Cardiac muscle cell (in vitro differentiated cells and primary cell): ENCODE data around the gene AP1G2. TPM values are rescaled to one million over a fixed set of nuclear protein-coding genes. Genes with fewer than 3 reads are reported as not detected.

Source experiments
- DNase-seq, 2 donors: peaks; one replicate each; pipeline versions ENCODE4 v3.0.0 to v3.0.0-alpha.2; 2010 to 2017; ENCODE audit warnings: low read depth in 1 of 2, low spot score in 1 of 2
- H3K27ac ChIP-seq: fragments of 200-600 bp; sonication (generic); 2 replicates; pipeline ENCODE4 v1.5.1; 2016
- H3K27me3 ChIP-seq: fragments of 200-600 bp; sonication (generic); 2 replicates; pipeline ENCODE4 v1.6.0; 2016; ENCODE audit warnings: control low read depth
- H3K36me3 ChIP-seq: fragments of 200-600 bp; sonication (generic); 2 replicates; pipeline ENCODE4 v1.5.1; 2016; ENCODE audit warnings: control low read depth
- H3K4me1 ChIP-seq: fragments of 200-600 bp; sonication (generic); 2 replicates; pipeline ENCODE4 v1.8.1; 2017; ENCODE audit warnings: low read depth, mild to moderate bottlenecking, mixed run types
- H3K4me3 ChIP-seq: fragments of 200-600 bp; sonication (generic); 2 replicates; pipeline ENCODE4 v1.5.1; 2016; ENCODE audit warnings: mild to moderate bottlenecking
- H3K9me3 ChIP-seq: fragments of 200-600 bp; sonication (generic); 2 replicates; pipeline ENCODE4 v1.5.1; 2017; ENCODE audit warnings: low read depth, mild to moderate bottlenecking, control low read depth
- polyA plus RNA-seq: library from polyadenylated mRNA; unstranded; fragments of >200 nt; fragmentation: Nextera tagmentation; extraction: Ambion mirVana; gene quantifications from 2 replicates; pipeline ENCODE4 v1.2.1, GENCODE V29; 2016
- total RNA-seq: library from RNA; depleted of rRNA; stranded (reverse); fragments of >200 nt; gene quantifications from 2 replicates; pipeline ENCODE4 v1.2.3, GENCODE V29; 2016
- TF ChIP-seq, protein P1 (sequence below): IDR thresholded peaks from 2 replicates; pipeline ENCODE4 v1.5.1; 2012; ENCODE audit warnings: low read depth, mild to moderate bottlenecking, low read length

AP1G2 gene
- total and polyA plus RNA-seq, 2 experiments from 2014 or later = 123 to 141 TPM

DNA sequence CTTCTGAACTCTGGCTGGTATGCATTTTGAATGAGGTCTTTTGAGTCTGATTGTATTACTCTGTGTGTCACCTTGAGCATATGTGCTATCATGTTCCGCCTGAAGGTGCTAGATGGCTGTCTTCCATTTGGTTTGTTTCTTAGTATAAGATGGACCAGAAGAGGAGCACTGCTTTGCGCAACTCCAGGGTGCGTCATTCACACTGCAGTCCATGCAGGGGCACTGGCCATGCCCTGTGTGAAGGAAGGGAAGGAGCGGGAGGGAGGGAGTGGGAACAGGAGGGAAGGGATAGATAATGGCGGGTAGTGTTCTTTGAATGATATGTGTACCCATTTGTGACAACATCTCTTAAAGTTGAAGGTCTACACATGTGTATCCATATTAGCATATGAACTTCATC lies 24.2 kb downstream of the AP1G2 start:
- TF ChIP-seq, protein P1, sequence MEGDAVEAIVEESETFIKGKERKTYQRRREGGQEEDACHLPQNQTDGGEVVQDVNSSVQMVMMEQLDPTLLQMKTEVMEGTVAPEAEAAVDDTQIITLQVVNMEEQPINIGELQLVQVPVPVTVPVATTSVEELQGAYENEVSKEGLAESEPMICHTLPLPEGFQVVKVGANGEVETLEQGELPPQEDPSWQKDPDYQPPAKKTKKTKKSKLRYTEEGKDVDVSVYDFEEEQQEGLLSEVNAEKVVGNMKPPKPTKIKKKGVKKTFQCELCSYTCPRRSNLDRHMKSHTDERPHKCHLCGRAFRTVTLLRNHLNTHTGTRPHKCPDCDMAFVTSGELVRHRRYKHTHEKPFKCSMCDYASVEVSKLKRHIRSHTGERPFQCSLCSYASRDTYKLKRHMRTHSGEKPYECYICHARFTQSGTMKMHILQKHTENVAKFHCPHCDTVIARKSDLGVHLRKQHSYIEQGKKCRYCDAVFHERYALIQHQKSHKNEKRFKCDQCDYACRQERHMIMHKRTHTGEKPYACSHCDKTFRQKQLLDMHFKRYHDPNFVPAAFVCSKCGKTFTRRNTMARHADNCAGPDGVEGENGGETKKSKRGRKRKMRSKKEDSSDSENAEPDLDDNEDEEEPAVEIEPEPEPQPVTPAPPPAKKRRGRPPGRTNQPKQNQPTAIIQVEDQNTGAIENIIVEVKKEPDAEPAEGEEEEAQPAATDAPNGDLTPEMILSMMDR = no peak
- Histone ChIP-seq H3K9me3 (no peaks in the 10 kb centered on the region), H3K36me3 (no peaks in the 10 kb centered on the region), H3K27ac (no peak overlapping the region), H3K4me1 (peaks cover 25% of the 10 kb centered on the region), H3K4me3 (no peak overlapping the region), H3K27me3 (no peaks in the 10 kb centered on the region)
- DNase-seq = no peak

DNA sequence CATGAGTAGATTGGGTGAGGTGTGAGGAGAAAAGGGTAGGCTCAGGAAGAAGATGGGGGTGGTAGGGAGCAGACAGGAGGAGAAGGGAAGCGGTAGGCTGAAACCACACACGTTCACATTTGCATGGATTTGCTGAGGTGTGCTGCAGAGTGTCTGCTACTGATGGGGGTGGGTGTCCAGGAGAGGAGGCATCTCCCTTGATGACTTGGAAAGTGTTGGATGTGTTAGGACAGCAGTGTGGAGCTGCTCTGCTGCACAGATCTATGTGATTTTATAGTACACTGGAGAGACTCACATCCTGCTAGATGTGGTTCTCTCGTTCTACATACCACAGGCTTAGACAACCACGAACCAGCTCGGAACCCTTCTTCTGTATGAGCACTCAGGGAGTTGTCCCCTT lies 25.3 kb downstream of the AP1G2 start:
- DNase-seq = no peak
- H3K27ac ChIP-seq = no peak overlapping the region
- no peaks in the 10 kb centered on the region for H3K27me3 ChIP-seq
- H3K36me3 ChIP-seq = no peaks in the 10 kb centered on the region
- no peak overlapping the region for H3K4me3 ChIP-seq
- TF ChIP-seq, protein P1 = no peak
- no peaks in the 10 kb centered on the region for H3K9me3 ChIP-seq
- H3K4me1 ChIP-seq = peaks cover 25% of the 10 kb centered on the region

DNA sequence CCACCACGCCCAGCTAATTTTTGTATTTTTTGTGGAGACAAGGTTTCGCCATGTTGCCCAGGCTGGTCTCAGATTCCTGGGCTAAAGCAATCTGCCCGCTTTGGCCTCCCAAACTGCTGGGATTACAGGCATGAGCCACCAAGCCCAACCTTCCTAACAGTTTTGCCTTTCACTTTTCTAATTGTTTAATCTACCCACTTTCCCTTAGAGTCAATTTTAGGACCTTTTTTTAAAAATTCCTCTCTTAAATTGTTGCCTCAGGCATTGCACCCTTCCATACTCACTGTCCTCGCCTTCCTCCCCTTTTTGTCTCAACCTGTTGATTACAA lies 27.5 kb downstream of the AP1G2 start:
- H3K9me3 ChIP-seq = no peaks in the 10 kb centered on the region
- TF ChIP-seq, protein P1 = no peak
- peaks cover 19% of the 10 kb centered on the region for H3K4me1 ChIP-seq
- DNase-seq = no peak
- no peaks in the 10 kb centered on the region for H3K27me3 ChIP-seq
- no peaks in the 10 kb centered on the region for H3K36me3 ChIP-seq
- no peak overlapping the region for H3K4me3 ChIP-seq
- no peak overlapping the region for H3K27ac ChIP-seq

DNA sequence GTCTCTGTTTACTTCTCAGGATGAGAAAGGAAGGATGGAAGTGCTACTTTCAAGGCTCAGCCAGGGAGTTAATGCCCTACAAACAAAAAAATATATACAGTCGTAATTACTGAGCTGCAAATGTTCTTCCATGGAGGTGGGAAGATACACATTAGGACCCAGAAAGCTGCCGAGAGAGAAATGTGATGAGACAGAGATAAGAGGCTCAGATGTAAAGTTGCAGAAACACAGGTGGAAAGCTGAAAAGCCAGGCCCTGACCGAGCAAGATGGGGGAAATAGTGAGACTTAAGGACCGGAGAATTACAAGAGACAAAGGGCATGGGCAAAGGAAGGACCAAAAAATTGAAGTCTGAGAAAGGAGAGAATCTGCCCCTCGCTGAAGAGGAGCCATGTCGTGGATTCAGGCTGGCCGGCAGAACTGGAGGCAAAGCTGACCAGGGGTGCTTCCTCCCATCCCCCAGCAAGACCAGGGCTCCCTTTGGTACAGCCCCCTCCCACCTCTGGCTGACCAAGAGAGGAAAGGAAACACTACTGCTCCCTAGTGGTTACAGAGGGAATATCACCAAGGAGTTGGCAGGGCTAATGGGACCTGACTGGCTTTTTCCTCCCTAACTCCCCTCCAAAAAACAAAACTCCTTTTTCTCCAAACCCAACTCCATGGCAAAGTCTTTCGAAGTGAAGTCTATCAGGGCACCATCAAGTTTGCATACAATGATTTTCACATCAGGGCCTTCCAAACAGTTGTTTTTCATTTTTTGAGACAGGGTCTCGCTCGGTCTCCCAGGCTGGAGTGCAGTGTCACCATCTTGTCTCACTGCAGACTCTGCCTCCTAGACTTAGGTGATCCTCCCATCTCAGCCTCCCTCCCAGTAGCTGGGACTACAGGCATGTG lies 28.1 kb downstream of the AP1G2 start:
- TF ChIP-seq, protein P1 = peak; percentile 77
- no peaks in the 10 kb centered on the region for H3K27me3 ChIP-seq
- H3K27ac ChIP-seq = no peak overlapping the region
- H3K36me3 ChIP-seq = no peaks in the 10 kb centered on the region
- no peaks in the 10 kb centered on the region for H3K9me3 ChIP-seq
- no peak overlapping the region for H3K4me3 ChIP-seq
- DNase-seq = peak; percentile 59 to 83
- peaks cover 13% of the 10 kb centered on the region for H3K4me1 ChIP-seq

DNA sequence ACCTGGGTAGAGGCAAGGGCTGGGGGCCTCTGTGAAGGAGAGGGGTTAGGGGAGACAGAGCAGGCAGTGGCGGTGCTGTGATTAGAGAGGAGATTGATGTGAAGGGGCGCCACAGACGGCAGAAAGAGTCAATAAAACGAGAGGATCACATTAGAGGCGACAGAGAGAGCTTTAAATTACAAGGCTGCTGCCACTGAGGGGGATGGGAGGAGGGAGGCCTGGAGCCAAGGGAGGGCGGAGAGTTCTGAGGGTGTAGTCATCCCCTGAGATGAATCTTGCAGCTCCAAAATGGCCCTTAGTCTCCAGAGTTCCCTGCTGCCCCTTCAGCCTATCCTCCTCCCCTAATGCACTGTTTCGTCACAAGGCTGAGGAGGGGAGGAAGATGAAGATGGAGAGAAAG lies 28.8 kb downstream of the AP1G2 start:
- Histone ChIP-seq H3K4me3 (no peak overlapping the region), H3K27me3 (no peaks in the 10 kb centered on the region), H3K4me1 (peaks cover 11% of the 10 kb centered on the region), H3K36me3 (no peaks in the 10 kb centered on the region), H3K27ac (no peak overlapping the region), H3K9me3 (no peaks in the 10 kb centered on the region)
- TF ChIP-seq, protein P1 = no peak
- DNase-seq = peak; percentile 25 to 53
